T-helper 1 cell (primary cell): ENCODE data around the gene TIMP1.
A peak's percentile ranks its signal among the peaks of the same experiment; 100 is the strongest.

ENCODE experiments used
- DNase-seq, 5 donors: peaks; one replicate each; pipeline ENCODE4 v3.0.0-alpha.2; 2012 to 2020

TIMP1 gene

GRCh38 chrX:47605024-47605423, 22.8 kb downstream of the TIMP1 start:
- no peak for DNase-seq

- no peak for DNase-seq
These were observed 24.9 kb downstream of the TIMP1 start for GRCh38 chrX:47607091-47607490.

- no peak for DNase-seq
These were observed 26.0 kb downstream of the TIMP1 start for GRCh38 chrX:47608130-47608810.

GRCh38 chrX:47610511-47610910, 28.3 kb downstream of the TIMP1 start:
- no peak for DNase-seq

GRCh38 chrX:47611489-47611888, 29.3 kb downstream of the TIMP1 start:
- DNase-seq: no peak

GRCh38 chrX:47611926-47612325, 29.7 kb downstream of the TIMP1 start:
- DNase-seq: no peak

- no peak for DNase-seq
These were observed 30.2 kb downstream of the TIMP1 start for GRCh38 chrX:47612418-47612817.

- no peak for DNase-seq
These were observed 30.8 kb downstream of the TIMP1 start for GRCh38 chrX:47613082-47613481.

GRCh38 chrX:47614618-47615017, 32.4 kb downstream of the TIMP1 start:
- DNase-seq: no peak

- no peak for DNase-seq
These were observed 36.8 kb downstream of the TIMP1 start for GRCh38 chrX:47618923-47619485.

GRCh38 chrX:47619486-47620302, 37.5 kb downstream of the TIMP1 start, which contains the start of gene SYN1:
SYN1 (minus strand) TSS chrX:47619857; CDS start chrX:47619728, 129 bp downstream.
- DNase-seq: peak; percentile 61 to 79 (median 71)

GRCh38 chrX:47620303-47620685, 38.1 kb downstream of the TIMP1 start:
- DNase-seq: no peak

GRCh38 chrX:47621851-47622250, 39.6 kb downstream of the TIMP1 start:
- DNase-seq: no peak

GRCh38 chrX:47623540-47624027, 41.3 kb downstream of the TIMP1 start:
- peak in 4 of 5 donors; percentile 18 to 30 (median 23) for DNase-seq

- no peak for DNase-seq
These were observed 43.1 kb downstream of the TIMP1 start for GRCh38 chrX:47625365-47625764.

GRCh38 chrX:47628982-47629381, 46.7 kb downstream of the TIMP1 start:
- DNase-seq: no peak

- peak in 1 of 5 donors; percentile 25 for DNase-seq
These were observed 47.4 kb downstream of the TIMP1 start, which contains the start of gene CFP for GRCh38 chrX:47629419-47630200. CFP (minus strand) TSS chrX:47629930; CDS start chrX:47629844, 86 bp downstream.

GRCh38 chrX:47631676-47632075, 49.4 kb downstream of the TIMP1 start:
- DNase-seq: no peak

- no peak for DNase-seq
These were observed 50.4 kb downstream of the TIMP1 start for GRCh38 chrX:47632666-47633065.

- no peak for DNase-seq
These were observed 51.7 kb downstream of the TIMP1 start for GRCh38 chrX:47633689-47634590.

- peak in 1 of 5 donors; percentile 28 for DNase-seq
These were observed 52.8 kb downstream of the TIMP1 start for GRCh38 chrX:47634871-47635575.
